HG03378 (cell line): ENCODE results near the gene TMC7.

Experiments used
- ATAC-seq: cut with Tn5 transposase; IDR thresholded peaks from one replicate; pipeline ENCODE4 v1.9.1; 2021; ENCODE audit warnings: mild to moderate bottlenecking, moderate library complexity; ENCODE audit not compliant: unreplicated experiment

Gene TMC7

GRCh38 chr16:19021747-19022146, 38.0 kb downstream of the TMC7 start:
- ATAC-seq: no peak

- ATAC-seq: no peak
These were observed 43.7 kb downstream of the TMC7 start for GRCh38 chr16:19027416-19027815.

GRCh38 chr16:19029980-19030379, 46.2 kb downstream of the TMC7 start:
- ATAC-seq: no peak

GRCh38 chr16:19031738-19032137, 48.0 kb downstream of the TMC7 start:
- no peak for ATAC-seq

- no peak for ATAC-seq
These were observed 50.0 kb downstream of the TMC7 start for GRCh38 chr16:19033761-19034160.

- no peak for ATAC-seq
These were observed 56.7 kb downstream of the TMC7 start for GRCh38 chr16:19040400-19040799.

- ATAC-seq: no peak
These were observed 61.0 kb downstream of the TMC7 start for GRCh38 chr16:19044769-19045168.

- ATAC-seq: no peak
These were observed 62.3 kb downstream of the TMC7 start for GRCh38 chr16:19046062-19046461.

- ATAC-seq: no peak
These were observed 79.0 kb downstream of the TMC7 start for GRCh38 chr16:19062706-19063105.

- ATAC-seq: no peak
These were observed 83.2 kb downstream of the TMC7 start for GRCh38 chr16:19066988-19067348.

- peak; percentile 88 for ATAC-seq
These were observed 83.9 kb downstream of the TMC7 start, which contains the start of gene COQ7 for GRCh38 chr16:19067349-19068236. COQ7 (plus strand) TSS chr16:19067614; CDS start chr16:19067665, 51 bp downstream.

GRCh38 chr16:19068237-19068815, 84.6 kb downstream of the TMC7 start:
- ATAC-seq: no peak

GRCh38 chr16:19071811-19072777, 88.4 kb downstream of the TMC7 start:
- no peak for ATAC-seq

- ATAC-seq: no peak
These were observed 89.6 kb downstream of the TMC7 start for GRCh38 chr16:19073344-19073743.

GRCh38 chr16:19073863-19074262, 90.1 kb downstream of the TMC7 start:
- no peak for ATAC-seq

- no peak for ATAC-seq
These were observed 91.8 kb downstream of the TMC7 start for GRCh38 chr16:19075511-19075910.

GRCh38 chr16:19077879-19078278, 94.1 kb downstream of the TMC7 start:
- no peak for ATAC-seq

- ATAC-seq: no peak
These were observed 99.9 kb downstream of the TMC7 start for GRCh38 chr16:19083670-19084069.

- ATAC-seq: no peak
These were observed 100.4 kb downstream of the TMC7 start for GRCh38 chr16:19084139-19084538.

GRCh38 chr16:19084879-19085278, 101.1 kb downstream of the TMC7 start:
- no peak for ATAC-seq

- ATAC-seq: no peak
These were observed 102.0 kb downstream of the TMC7 start for GRCh38 chr16:19085679-19086200.
